HG03469 (cell line): ENCODE data around the gene PTPN14.

Source experiments
- ATAC-seq: cut with Tn5 transposase; IDR thresholded peaks from one replicate; pipeline ENCODE4 v1.9.1; 2021; ENCODE audit warnings: mild to moderate bottlenecking, moderate library complexity, moderate number of reproducible peaks; ENCODE audit not compliant: unreplicated experiment

The PTPN14 gene

DNA sequence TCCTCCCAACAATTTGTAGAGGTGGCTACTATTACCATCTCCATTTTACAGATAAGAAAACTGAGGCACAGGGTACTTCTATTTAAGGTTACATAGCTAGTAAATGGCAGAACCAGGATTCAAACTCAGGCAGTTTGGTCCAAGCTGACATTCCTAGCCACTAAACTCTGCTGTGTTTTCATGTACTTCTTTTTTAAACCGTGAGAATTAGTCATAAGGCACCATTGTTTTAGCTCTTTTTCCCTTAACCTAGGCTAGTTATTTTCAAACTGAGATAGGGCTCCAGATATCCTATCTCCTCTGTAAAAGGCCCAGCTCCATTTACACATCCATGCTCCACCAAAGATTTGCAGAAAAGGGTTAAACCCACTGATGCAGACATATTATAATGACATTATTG is 92.9 kb downstream of the PTPN14 start:
- no peak for ATAC-seq

DNA sequence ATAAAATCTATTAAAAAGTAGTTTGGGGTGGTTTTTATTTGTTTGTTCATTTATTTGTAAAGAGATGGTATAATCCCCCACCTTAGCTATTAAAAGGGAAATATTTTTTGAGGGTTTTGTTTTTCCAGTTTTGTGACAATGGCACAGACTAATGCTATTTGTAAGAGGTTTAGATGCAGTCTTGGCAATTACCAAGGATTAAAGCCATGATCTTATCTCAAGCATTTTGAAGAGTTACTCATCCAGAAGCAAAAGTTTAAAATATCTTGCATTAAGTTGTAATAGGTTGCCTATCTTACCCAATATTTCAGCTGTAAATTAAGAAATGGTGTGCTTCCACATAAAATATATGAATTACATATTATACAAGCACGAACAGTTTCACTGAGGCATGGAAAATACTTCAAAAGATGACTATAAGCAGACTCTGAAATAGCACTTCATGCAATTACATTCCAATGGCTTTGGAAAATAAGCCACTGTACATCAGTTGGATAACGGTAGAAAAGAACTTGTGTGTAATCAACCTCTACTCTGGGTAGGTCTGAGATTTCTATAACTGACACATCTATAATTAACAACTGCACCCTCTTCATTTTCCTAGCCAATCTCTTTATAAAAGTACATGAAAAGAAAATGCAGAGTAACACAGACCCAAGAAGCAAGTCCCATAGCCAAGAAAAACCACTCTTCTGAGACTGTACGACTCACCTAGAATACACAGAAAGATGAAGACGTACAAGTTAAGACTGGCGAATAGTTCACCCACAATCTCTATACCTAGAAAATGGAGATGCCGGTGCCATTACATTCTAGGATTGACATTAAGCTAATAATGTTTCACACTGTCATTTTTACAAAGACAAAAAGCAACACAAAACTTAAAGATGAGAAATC is 95.2 kb downstream of the PTPN14 start:
- no peak for ATAC-seq

DNA sequence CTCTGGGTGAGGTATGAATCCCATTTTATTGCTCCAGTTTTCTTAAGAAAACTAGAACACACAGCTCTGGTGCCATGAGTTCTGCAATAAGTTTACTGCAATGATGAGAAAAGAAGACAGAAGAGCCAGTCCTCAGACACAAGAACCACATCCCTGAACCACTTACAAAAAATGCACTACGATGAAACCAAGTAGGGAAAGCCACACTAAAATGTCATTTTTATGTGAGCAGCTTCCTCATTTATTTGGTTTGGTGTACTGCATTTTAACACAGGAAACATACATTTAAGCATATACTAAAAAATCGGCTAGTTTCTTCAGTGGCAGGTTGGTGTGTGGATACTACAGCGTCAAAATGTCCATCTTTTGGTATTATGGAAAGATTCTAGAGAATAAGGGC is 95.9 kb downstream of the PTPN14 start:
- no peak for ATAC-seq

DNA sequence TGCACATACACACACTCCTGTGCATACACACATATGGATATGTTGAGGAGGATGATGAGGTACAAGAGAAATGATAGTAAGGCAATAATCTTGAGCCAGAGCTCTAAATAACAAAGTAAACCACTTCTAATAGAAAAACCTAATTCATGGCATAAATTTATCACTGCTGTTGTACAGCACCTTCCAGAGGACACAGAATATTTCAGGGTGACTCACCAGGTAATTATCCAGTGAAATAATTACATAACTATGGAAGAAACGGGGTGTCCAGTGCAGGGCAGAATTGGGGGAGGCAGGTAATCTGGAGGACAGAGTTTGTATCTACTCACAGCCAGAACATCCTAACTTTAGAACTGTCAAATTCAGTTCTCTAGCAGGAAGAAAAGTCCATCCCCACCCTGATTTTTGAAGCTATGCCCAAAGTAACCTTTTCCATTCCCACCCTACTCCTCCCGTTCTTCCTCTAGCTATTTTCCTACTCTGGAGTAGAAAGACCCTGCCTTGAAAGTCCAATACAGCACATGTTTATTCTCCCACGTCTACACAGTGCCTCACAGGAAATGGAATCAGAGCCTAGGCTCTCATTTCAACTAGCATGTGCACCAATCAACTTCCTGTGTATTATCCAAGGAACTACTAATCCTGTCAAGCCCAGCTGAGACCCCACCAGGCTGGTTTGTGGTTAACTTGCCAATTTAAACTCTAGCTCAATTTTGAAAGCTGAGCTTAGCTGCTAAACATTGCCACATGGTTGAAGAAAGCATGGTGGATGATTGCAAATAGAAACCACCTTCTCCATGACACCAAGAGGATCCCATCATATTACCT is 96.6 kb downstream of the PTPN14 start:
- ATAC-seq = no peak

DNA sequence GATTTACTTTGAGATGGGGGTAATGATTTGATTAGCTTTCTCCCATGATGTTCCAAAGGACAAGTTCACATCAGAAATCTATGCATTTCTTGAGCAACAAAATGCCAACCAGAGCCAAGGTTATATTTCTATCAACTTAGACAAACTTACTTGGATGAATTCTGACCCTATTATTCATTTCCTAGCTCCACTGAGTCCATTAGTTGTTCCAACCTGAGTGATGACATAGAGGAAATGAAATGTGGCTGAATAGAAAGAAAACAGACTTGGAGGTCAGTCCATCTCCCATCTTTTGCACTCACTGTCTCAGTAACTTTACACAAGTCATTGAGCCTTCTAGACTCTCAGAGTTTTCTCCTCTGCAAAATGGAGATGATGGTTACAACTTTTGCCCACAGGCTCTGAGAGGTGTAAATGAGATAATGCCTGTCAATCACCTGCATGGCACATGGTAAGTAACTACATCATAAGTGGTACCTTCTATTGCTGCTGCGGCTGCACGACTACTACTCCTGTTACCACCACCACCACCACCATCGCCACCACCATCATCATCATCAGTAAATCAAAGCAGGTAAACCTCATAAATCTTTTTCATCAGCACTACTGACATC is 98.2 kb downstream of the PTPN14 start:
- ATAC-seq = no peak

DNA sequence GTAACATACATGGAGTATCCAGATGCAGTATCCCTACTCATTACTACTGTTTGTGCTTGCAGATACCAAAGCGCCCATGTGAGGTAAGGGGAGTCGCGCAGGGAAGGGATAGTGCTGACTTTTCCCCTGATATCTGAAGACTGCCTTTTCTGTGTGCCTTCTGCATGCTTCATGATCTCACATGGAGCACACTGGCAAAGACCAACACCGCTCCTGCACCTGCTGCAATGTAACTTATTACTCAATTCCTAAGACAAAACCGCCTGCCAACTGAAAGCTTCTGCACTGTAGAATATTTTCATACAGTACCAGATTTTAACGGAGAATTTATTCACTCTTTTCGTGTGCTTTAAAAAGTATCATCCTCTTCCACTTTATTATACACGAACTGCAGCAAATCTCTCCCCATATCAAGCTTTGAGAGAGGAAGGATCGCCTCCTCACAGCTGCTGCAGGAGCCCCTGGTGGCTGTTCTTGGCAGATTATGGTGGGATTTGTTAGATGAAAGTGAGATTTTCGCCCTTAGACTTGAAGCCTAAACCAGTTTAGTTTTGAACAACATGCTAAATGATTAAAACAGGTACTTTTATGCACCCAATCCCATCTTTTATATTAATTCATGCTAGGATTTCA is 99.1 kb downstream of the PTPN14 start:
- no peak for ATAC-seq

DNA sequence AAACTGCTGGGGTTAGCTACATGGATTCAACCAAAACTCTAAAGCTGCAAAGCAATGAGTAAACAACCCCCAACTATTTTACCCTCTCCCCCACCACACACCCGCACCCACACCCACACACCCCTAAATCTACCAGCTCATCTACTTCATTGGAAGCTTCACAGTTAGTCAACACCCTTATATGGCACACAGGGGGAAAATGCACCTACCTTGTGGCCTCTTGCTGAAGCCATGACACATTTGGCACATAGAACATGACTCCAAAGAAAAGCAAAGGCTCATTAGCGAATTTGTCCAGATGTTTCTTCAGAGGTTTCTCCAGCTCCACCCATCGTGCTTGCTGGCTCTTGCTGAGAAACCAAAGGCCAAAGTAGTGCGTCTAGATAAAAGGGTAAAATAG is 99.8 kb downstream of the PTPN14 start:
- no peak for ATAC-seq

DNA sequence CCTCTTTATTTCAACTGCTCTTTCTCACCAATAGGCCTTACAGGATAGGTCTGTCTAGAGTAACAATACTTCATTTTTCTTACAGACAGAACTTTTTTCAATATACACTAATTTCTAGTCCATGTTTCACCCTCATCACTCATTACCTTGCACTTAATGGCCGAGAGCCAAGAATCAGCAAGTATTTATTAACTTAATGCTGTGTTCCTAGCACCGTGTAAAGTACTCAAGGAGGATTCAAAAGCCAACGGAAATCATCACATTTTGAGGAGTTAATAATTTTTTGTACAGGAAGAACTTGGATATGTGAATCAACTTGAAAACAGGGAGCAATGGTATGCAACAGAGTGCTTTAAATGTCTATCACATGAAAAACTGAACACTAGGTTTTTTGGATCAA is 102.0 kb downstream of the PTPN14 start:
- no peak for ATAC-seq

DNA sequence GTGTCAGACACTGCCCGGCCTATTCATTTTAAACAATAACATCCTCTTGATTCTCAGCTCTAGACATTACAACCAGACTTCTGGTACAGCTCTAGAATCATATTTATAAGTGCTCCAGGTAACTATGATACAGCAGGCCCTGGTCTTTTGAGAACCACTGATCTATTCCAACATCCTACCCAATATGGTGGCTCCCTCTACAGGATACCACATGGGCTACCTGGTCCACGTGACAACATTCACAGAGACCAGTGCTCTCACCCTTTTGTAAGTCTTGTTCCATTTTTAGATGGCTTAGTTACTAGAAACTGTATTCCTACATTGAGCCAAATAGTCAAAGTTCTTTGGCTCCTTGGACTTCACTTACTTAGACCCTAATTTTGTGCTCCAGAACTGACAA is 102.9 kb downstream of the PTPN14 start:
- ATAC-seq = no peak

DNA sequence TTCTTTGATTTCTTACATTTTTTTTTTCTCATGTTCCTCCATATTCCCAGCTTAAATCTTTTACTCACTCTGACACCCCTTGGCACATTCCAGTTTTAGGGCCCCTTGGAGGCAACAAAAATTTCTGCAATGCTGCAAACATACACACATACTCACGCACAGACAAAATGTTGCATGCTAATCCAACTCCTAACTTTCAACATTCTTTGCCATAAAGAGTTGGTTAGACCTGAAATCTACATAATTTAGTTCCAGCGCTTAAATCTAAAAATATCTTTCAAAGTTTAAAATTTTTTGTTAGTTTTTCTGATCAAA is 103.9 kb downstream of the PTPN14 start:
- no peak for ATAC-seq

DNA sequence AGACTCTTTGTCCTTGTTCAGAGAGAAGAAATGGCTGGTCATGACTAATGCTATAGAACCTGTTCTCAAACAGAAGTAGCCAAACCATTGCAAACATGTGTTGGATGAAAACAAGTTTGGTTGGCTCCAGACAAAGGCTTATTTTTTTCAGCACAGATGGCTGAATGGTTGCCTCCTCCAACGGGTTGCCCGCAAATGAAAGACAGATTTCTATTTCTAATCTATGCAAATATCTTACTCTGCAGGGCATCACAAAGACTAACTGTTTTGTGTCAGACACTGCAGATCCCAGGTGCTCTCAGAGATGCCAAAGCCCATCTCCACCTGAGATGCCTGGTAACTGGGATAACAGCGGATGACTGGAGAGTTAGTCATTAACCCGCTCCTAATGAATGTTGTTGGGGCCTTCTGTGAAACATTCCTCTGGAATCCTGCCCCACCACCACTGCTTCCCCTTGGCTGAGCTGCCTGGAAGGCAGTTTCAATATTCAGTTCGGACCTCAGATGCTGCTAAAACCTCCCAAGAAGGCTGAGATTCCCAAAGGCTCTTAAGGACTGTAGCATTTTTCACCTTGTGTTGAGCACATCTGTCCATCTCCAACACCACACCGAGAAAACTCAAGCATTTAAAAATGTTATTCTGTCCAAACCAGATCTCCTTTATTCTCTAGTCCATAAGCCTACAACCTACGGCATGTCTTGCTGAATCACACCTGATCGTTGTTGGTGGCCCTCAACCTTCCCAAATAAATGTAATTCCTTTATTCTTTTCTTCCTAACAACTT is 104.4 kb downstream of the PTPN14 start:
- peak; percentile 58 for ATAC-seq

DNA sequence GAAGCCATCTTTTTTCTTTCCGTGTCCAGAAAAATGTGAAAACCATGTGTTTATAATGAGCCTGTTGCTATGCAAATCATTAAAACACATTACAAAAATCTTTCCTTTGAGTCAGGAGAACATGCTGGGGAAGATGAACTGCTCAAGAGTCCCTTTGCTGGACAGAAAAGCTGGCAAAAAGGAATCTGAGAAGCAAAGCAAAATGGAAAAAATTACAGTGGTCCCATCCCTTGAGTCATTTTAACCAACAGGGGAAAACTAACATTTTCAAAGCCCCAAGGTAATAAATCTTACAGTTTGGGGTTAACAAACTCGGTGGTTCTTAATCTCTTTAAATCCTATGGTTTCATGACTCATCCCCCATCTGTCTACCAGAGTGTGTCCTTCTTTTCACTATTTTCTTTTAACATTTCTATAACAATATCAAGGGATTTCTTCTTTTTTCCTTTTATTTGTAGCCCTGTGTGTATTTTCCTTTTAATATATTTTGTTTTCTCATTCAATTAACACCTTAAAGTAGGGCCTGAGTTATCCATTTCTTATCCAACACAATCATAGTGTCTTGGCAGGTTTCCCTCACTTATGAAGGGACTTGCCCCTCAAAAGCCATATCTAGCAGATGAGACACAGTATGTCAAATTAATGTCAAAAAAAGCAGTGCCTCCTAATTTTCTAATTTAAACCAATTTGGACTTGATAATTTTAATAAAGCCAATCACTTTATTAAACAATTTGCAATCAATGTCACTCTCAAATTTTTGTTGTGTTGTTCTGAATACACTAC is 105.4 kb downstream of the PTPN14 start:
- ATAC-seq = no peak

DNA sequence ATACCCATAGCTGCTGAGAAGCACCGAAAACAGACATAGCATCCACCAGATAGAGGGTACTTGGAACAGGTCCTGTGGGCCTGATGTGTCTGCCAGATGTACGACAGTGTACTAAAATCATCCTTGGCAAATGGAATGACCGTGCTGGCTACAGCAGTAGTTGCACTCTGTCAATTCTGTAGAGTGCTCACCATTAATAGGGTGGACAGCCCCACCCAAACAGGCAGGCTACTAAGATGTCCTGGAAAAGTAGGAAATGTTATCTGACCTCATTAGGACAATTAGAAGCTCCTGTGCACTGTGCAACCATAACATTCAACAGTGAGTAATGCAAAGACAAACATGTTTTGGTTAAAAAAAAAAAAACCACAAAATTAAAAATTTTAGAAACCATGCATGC is 106.2 kb downstream of the PTPN14 start:
- ATAC-seq = no peak

DNA sequence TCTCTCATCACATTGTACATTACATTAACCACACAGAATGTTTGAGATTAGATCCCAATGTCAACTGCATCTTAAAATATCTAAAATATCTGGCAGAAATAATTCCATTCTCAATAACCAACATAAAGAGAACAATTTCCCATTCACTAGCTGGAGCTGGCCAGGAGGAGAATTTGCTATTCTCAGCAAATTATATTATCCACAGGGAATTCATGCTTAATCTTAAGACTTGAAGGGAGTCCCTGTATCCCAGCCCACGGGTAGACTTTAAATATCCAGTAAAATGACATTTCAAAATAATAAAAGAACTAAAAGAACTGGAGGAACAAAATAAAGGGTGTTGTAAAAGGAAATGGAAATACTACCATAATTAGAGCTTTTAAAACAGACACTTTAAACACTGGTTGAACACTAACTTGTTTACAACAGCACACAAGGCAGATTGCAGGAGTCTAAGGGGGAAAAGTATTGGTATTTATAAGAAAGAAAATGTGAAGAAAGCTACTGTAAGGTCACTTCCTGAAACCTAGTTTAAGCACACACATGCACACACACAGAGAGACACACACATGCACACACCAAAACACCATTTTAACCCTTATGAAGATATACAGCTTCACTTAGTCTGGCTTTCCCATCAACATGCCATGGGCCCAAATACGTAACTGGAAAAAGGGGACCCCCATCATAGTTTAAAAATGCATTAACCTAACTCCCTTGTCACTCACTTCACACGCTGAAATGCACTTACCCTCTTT is 107.0 kb downstream of the PTPN14 start:
- ATAC-seq = no peak

DNA sequence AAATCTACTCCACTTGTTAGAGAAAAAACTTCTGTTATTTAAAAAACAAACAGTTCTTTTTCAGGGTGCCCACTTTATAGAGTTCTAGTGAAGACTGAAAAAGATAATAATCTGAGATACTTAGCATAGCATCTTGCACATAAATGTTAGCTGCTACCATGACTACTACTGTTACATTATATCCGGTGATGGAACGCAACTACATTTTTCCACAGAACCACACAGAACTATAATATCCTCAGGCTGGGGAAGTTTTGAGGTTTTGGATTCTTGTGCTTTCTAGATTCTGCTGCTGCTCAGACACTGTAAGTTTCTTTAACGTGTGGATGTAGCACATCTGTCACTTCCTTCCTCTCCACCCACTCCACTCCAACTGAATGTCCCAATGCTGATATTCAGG is 110.3 kb downstream of the PTPN14 start:
- no peak for ATAC-seq

DNA sequence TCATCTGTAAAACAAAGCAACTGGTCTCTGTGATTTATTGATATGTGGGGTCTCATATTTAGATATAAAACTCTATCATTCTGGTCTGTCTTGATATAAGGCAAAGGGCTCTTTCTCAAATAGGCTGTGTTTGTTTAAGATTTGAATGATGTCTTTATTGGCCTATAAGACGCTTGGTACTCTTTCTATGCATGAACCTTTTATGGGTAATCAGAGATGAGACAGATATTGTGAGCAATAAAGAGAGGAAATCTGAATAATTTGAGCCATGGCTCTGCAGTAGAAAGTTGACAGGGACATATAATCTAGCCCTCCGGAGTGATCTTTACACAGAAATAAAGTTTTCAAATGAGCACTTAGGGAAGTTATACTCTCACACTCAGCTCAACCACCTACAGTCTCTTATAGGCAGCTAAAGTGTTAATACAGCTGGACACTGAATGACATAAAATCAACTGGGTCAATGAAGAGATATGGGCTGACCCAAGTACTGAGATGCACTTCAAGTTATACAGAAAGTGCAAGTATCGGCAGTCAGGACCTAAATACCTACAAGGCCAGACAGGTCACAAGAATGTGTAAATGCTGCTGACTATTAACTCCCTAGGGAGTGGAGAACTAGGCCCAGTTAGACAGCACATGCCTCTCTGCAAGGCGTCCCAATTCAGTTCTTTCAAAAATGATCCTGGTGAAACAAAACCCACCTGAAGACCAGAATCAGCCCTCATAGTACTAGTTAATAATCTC is 111.0 kb downstream of the PTPN14 start:
- ATAC-seq = no peak

DNA sequence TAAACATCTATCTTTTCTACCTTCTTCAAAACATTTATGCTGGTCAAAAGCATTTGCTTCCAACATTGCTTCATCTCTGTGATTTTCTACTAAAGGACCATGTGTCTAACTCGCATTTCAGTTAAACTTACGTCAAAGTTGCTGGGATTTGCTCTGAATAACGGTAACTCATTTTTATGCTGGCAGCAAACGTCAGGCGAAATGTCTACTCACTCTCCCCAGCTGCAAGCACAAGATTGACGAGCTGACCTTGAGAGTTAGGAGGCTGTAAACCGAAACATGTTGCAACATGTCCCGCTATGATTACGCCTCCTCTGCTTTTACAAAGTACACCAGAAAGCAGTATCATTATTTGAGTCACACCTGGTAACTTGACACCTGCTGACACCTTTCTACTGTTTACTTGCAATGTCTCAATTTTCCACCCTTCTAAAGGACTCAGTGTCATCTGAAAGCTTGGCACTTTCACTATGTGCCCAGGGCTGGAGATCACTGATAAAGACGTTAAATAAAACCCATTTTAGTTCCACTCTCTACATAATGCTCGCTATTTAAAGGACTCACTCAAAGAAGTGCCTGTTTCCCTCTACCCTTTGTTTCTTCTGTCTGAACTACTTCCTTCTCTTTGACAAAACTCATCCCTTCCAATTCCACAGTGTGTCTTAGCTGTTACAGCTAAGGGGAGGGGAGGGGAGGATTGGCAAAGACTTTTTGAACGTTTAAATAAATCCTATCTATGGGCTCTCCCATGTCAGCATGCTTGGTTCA is 111.9 kb downstream of the PTPN14 start:
- peak; percentile 70 for ATAC-seq

DNA sequence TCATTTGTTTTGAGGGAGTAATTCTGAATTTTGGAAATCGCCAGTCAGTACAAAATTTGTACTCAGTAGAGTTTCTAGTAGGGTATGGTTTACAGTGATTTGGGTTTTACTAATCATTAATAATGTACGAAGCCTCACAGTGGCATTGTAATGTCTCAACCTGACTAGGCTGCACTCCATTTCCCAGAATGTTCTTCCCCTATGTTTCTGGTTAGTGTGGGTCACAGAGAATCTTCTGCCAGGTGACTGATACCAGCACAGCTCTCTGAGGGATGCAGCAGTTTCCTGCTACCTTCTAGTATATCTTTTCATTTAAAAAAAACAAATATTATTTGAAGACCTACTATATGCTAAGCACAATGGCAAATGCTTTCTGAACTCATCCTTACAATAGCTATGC is 112.9 kb downstream of the PTPN14 start:
- no peak for ATAC-seq
